WTC11 (cell line): Measurements from ENCODE around the gene PROCA1. TPM values are rescaled to one million over a fixed set of nuclear protein-coding genes. Genes with fewer than 3 reads are reported as not detected.

Experiments used
- ATAC-seq: fragments of 200-7000 bp; cut with Tn5 transposase; 2 replicates; pipeline ENCODE4 v1.10.0; 2021; ENCODE audit warnings: mild to moderate bottlenecking, moderate library complexity
- CTCF ChIA-PET: fragments of 300-600 bp; sonication (Branson Sonifier 250); formaldehyde crosslinking; loops from one replicate; lab custom pipeline; 2021; ENCODE audit warnings: antibody characterized with exemption; lab: Charles Lee
- POLR2A ChIA-PET: fragments of 350-600 bp; sonication (Branson Sonifier 250); formaldehyde crosslinking; loops from one replicate; lab custom pipeline; 2021; ENCODE audit warnings: antibody characterized with exemption; lab: Charles Lee
- DNase-seq: peaks from one replicate; pipeline ENCODE4 v3.0.0; 2021; ENCODE audit warnings: low spot score
- H3K27ac Mint-ChIP-seq: 2 replicates; pipeline ENCODE4 v1.8.0; 2021; ENCODE audit warnings: mixed read lengths
- H3K27me3 Mint-ChIP-seq: 2 replicates; pipeline ENCODE4 v1.8.0; 2021; ENCODE audit warnings: low read depth, mild to moderate bottlenecking, moderate library complexity, mixed read lengths
- H3K36me3 Mint-ChIP-seq: 2 replicates; pipeline ENCODE4 v1.8.0; 2021; ENCODE audit warnings: mixed read lengths
- H3K4me1 Mint-ChIP-seq: 2 replicates; pipeline ENCODE4 v1.8.0; 2022; ENCODE audit warnings: mixed read lengths
- H3K4me3 Mint-ChIP-seq: 2 replicates; pipeline ENCODE4 v1.8.0; 2021; ENCODE audit warnings: mild to moderate bottlenecking, moderate library complexity, mixed read lengths
- H3K9me3 Mint-ChIP-seq: 2 replicates; pipeline ENCODE4 v1.8.0; 2021; ENCODE audit warnings: mixed read lengths
- ATF1 ChIP-seq: sonication (generic); formaldehyde crosslinking; IDR thresholded peaks from 2 replicates; pipeline ENCODE4 v1.8.1; 2023; ENCODE audit warnings: mild to moderate bottlenecking, moderate library complexity, missing genetic modification reagents
- ATF2 ChIP-seq: sonication (generic); formaldehyde crosslinking; IDR thresholded peaks from 2 replicates; pipeline ENCODE4 v1.8.1; 2022; ENCODE audit warnings: low read depth, missing genetic modification reagents, borderline replicate concordance
- CBFB ChIP-seq: sonication (generic); formaldehyde crosslinking; IDR thresholded peaks from 2 replicates; pipeline ENCODE4 v1.8.1; 2022; ENCODE audit warnings: mild to moderate bottlenecking, low read depth, missing genetic modification reagents
- CDX4 ChIP-seq: fragments of 250-450 bp; sonication (Bioruptor Pico); IDR thresholded peaks from 2 replicates; pipeline ENCODE4 v1.9.0; 2021; ENCODE audit warnings: moderate library complexity, mild to moderate bottlenecking, inconsistent platforms, borderline replicate concordance
- GRHL2 ChIP-seq: fragments of 250-450 bp; sonication (Bioruptor Pico); IDR thresholded peaks from 2 replicates; pipeline ENCODE4 v1.8.0; 2022; ENCODE audit warnings: mild to moderate bottlenecking, moderate library complexity; ENCODE audit not compliant: insufficient replicate concordance, severe bottlenecking
- HMGXB4 ChIP-seq: sonication (generic); formaldehyde crosslinking; IDR thresholded peaks from 2 replicates; pipeline ENCODE4 v1.8.1; 2023; ENCODE audit warnings: mild to moderate bottlenecking, moderate library complexity, missing genetic modification reagents
- JAZF1 ChIP-seq: fragments of 250-450 bp; sonication (Bioruptor Pico); IDR thresholded peaks from 2 replicates; pipeline ENCODE4 v1.9.0; 2021; ENCODE audit warnings: moderate library complexity, mild to moderate bottlenecking, inconsistent platforms
- MAX ChIP-seq: sonication (generic); formaldehyde crosslinking; IDR thresholded peaks from 2 replicates; pipeline ENCODE4 v1.8.0; 2022; ENCODE audit warnings: mild to moderate bottlenecking, missing genetic modification reagents
- NFYB ChIP-seq: sonication (generic); formaldehyde crosslinking; conservative IDR thresholded peaks from 2 replicates; pipeline ENCODE4 v1.8.0; 2022; ENCODE audit warnings: low read depth, missing genetic modification reagents
- RORB ChIP-seq: fragments of 250-450 bp; sonication (Bioruptor Pico); IDR thresholded peaks from 2 replicates; pipeline ENCODE4 v1.9.0; 2021; ENCODE audit warnings: mild to moderate bottlenecking
- SOX15 ChIP-seq: fragments of 250-450 bp; sonication (Bioruptor Pico); IDR thresholded peaks from 2 replicates; pipeline ENCODE4 v1.9.0; 2021; ENCODE audit warnings: mild to moderate bottlenecking
- STAT6 ChIP-seq: sonication (generic); formaldehyde crosslinking; conservative IDR thresholded peaks from 2 replicates; pipeline ENCODE4 v1.8.1; 2023; ENCODE audit warnings: mild to moderate bottlenecking, low read depth, missing genetic modification reagents, moderate library complexity
- ZBTB43 ChIP-seq: sonication (generic); formaldehyde crosslinking; IDR thresholded peaks from 2 replicates; pipeline ENCODE4 v1.8.1; 2023; ENCODE audit warnings: mild to moderate bottlenecking, missing genetic modification reagents
- ZNF281 ChIP-seq: sonication (generic); formaldehyde crosslinking; IDR thresholded peaks from 2 replicates; pipeline ENCODE4 v1.8.0; 2023; ENCODE audit warnings: mild to moderate bottlenecking, missing genetic modification reagents
- total RNA-seq: library from RNA; stranded (reverse); gene quantifications from 3 replicates; pipeline ENCODE4 v1.2.3, GENCODE V29; 2021

PROCA1 gene
- total RNA-seq, 1 experiment from 2014 or later, result 28.4 TPM

- CTCF ChIA-PET, result interaction anchor here (1.6 kb wide), 1 partner anchor 21 kb away, joined by 5 read pairs; the partner anchor contains the start of gene BLTP2
- ATAC-seq, result no peak
- H3K9me3 Mint-ChIP-seq, result 0 out of 2 replicates have a peak, but pooled peaks cover 3% of the 10 kb centered on the region
- H3K27me3 Mint-ChIP-seq, result no peaks in the 10 kb centered on the region
- peaks cover 18% of the 10 kb centered on the region for H3K4me1 Mint-ChIP-seq
- H3K4me3 Mint-ChIP-seq, result no peak overlapping the region
- no peak for TF ChIP-seq NFYB (CRISPR knock-in tag)
- TF ChIP-seq ATF1, result no peak
- TF ChIP-seq SOX15, result no peak
- no peak for TF ChIP-seq ATF2 (CRISPR knock-in tag)
- no peak for TF ChIP-seq HMGXB4
- TF ChIP-seq CBFB (CRISPR knock-in tag), result no peak
- TF ChIP-seq CDX4 (CRISPR knock-in tag), result no peak
- no peak for TF ChIP-seq ZBTB43 (CRISPR knock-in tag)
- TF ChIP-seq STAT6 (CRISPR knock-in tag), result no peak
- TF ChIP-seq RORB (CRISPR knock-in tag), result no peak
- no peak for TF ChIP-seq JAZF1
- TF ChIP-seq GRHL2 (CRISPR knock-in tag), result no peak
- TF ChIP-seq ZNF281, result no peak
- POLR2A ChIA-PET, result no interaction called here
- DNase-seq, result no peak
- peaks cover 25% of the 10 kb centered on the region for H3K36me3 Mint-ChIP-seq
- no peak overlapping the region; the same call in 1 of the 2 replicates for H3K27ac Mint-ChIP-seq
Observed at GRCh38 chr17:28665994-28666393, 45.7 kb downstream of the PROCA1 start.

- H3K4me1 Mint-ChIP-seq, result peaks cover 20% of the 10 kb centered on the region
- peak overlapping the region; percentile 100 for H3K27ac Mint-ChIP-seq
- TF ChIP-seq CBFB (CRISPR knock-in tag) (no peak), MAX (CRISPR knock-in tag) (no peak), ATF2 (CRISPR knock-in tag) (no peak)
- DNase-seq, result no peak
- 0 out of 2 replicates have a peak, but pooled peaks cover 3% of the 10 kb centered on the region for H3K27me3 Mint-ChIP-seq
- peak overlapping the region; percentile 99 for H3K4me3 Mint-ChIP-seq
- no peak for ATAC-seq
- peaks cover 33% of the 10 kb centered on the region for H3K36me3 Mint-ChIP-seq
- ChIA-PET CTCF (interaction anchor here (0.5 kb wide), 1 partner anchor 63 kb away, joined by 3 read pairs; no protein-coding TSS in a partner anchor), POLR2A (no interaction called here)
- peaks cover 15% of the 10 kb centered on the region for H3K9me3 Mint-ChIP-seq
Observed at GRCh38 chr17:28663723-28664122, 48.0 kb downstream of the PROCA1 start.
